Fibroblast of lung (primary cell): ENCODE measurements around the gene GREB1. TPM values are rescaled to one million over a fixed set of nuclear protein-coding genes. Genes with fewer than 3 reads are reported as not detected.

Source experiments
- DNase-seq, 2 donors: peaks; one replicate each; pipeline versions ENCODE4 v3.0.0 to v3.0.0-alpha.2; 2010; ENCODE audit warnings: low read depth in 2 of 2
- H2AFZ ChIP-seq: 2 replicates; pipeline ENCODE4 v1.5.1; 2012; ENCODE audit warnings: low read length, control low read depth, inconsistent platforms
- H3K27ac ChIP-seq: 2 replicates; pipeline ENCODE4 v1.5.1; 2011; ENCODE audit warnings: low read length, control low read depth; ENCODE audit not compliant: insufficient read depth
- H3K27me3 ChIP-seq: 2 replicates; pipeline ENCODE4 v1.5.1; 2011; ENCODE audit warnings: mild to moderate bottlenecking, low read length; ENCODE audit not compliant: control insufficient read depth, insufficient read depth
- H3K36me3 ChIP-seq: 2 replicates; pipeline ENCODE4 v1.5.1; 2011; ENCODE audit warnings: low read length; ENCODE audit not compliant: control insufficient read depth, insufficient read depth
- H3K4me1 ChIP-seq: 2 replicates; pipeline ENCODE4 v1.5.1; 2011; ENCODE audit warnings: low read length; ENCODE audit not compliant: control insufficient read depth, insufficient read depth; ENCODE audit errors: extremely low read depth
- H3K4me2 ChIP-seq: 2 replicates; pipeline ENCODE4 v1.5.1; 2011; ENCODE audit warnings: low read length, control low read depth; ENCODE audit not compliant: insufficient read depth; ENCODE audit errors: extremely low read depth
- H3K4me3 ChIP-seq, 4 experiments: fragments of 200-600 bp in 1 of 4; sonication (generic) in 1 of 4; replicated peaks in 1 of 4; 2 replicates each; pipeline ENCODE4 v1.5.1; 2011 to 2016; ENCODE audit warnings: low read length in 4 of 4, low read depth in 3 of 4, mild to moderate bottlenecking in 3 of 4, control low read depth in 2 of 4, inconsistent platforms in 1 of 4, mixed read lengths in 1 of 4; ENCODE audit not compliant: insufficient read depth in 1 of 4; ENCODE audit errors: control extremely low read depth in 1 of 4
- H3K79me2 ChIP-seq: 2 replicates; pipeline ENCODE4 v1.5.1; 2012; ENCODE audit warnings: mild to moderate bottlenecking, low read length, inconsistent platforms; ENCODE audit not compliant: control insufficient read depth, insufficient read depth
- H3K9ac ChIP-seq: 2 replicates; pipeline ENCODE4 v1.5.1; 2011; ENCODE audit warnings: mild to moderate bottlenecking, low read length, control low read depth; ENCODE audit not compliant: insufficient read depth
- H3K9me3 ChIP-seq: 2 replicates; pipeline ENCODE4 v1.5.1; 2012; ENCODE audit warnings: low read depth, low read length; ENCODE audit not compliant: control insufficient read depth, insufficient read depth
- H4K20me1 ChIP-seq: 2 replicates; pipeline ENCODE4 v1.5.1; 2011; ENCODE audit warnings: low read length; ENCODE audit not compliant: control insufficient read depth, insufficient read depth; ENCODE audit errors: extremely low read depth
- EZH2 ChIP-seq: IDR thresholded peaks from 2 replicates; pipeline ENCODE4 v1.5.1; 2012; ENCODE audit warnings: low read length, control low read depth, mild to moderate bottlenecking; ENCODE audit errors: missing control alignments
- polyA plus RNA-seq, 2 donors: library from polyadenylated mRNA; depleted of rRNA in 1 of 2; stranded (reverse) in 1 of 2; unstranded in 1 of 2; fragments of >200 nt; gene quantifications; 2 replicates each; pipeline ENCODE4 v1.2.1, GENCODE V29; 2011 to 2012; ENCODE audit warnings: missing spikeins in 1 of 2
- total RNA-seq: library from RNA; depleted of rRNA; stranded (reverse); fragments of >200 nt; gene quantifications from 2 replicates; pipeline ENCODE4 v1.2.1, GENCODE V29; 2014
- TF ChIP-seq, protein P1 (sequence below), 2 donors: IDR thresholded peaks in 1 of 2; conservative IDR thresholded peaks in 1 of 2; 1 replicate in 1 of 2; 2 replicates in 1 of 2; pipeline ENCODE4 v1.5.1; 2011 to 2012; ENCODE audit warnings: low read length in 2 of 2, control low read depth in 1 of 2, inconsistent platforms in 1 of 2, low read depth in 1 of 2, mild to moderate bottlenecking in 1 of 2

Gene GREB1
- total and polyA plus RNA-seq, 2 donors (not counting 1 experiment from before 2014, with no cell fraction given): 0.06 to 2.0 TPM

GRCh38 chr2:11537951-11538350, 4.1 kb downstream of the GREB1 start:
- Histone ChIP-seq H3K79me2 (no peaks in the 10 kb centered on the region), H3K9ac (no peak overlapping the region), H3K4me1 (no peaks in the 10 kb centered on the region), H3K27ac (no peak overlapping the region), H3K4me2 (no peak overlapping the region), H4K20me1 (no peaks in the 10 kb centered on the region), H3K27me3 (peaks cover 20% of the 10 kb centered on the region), H3K9me3 (no peaks in the 10 kb centered on the region), H3K36me3 (no peaks in the 10 kb centered on the region), H3K4me3 (no peak overlapping the region), H2AFZ (no peak overlapping the region)
- no peak for DNase-seq
- TF ChIP-seq EZH2: no peak

DNA sequence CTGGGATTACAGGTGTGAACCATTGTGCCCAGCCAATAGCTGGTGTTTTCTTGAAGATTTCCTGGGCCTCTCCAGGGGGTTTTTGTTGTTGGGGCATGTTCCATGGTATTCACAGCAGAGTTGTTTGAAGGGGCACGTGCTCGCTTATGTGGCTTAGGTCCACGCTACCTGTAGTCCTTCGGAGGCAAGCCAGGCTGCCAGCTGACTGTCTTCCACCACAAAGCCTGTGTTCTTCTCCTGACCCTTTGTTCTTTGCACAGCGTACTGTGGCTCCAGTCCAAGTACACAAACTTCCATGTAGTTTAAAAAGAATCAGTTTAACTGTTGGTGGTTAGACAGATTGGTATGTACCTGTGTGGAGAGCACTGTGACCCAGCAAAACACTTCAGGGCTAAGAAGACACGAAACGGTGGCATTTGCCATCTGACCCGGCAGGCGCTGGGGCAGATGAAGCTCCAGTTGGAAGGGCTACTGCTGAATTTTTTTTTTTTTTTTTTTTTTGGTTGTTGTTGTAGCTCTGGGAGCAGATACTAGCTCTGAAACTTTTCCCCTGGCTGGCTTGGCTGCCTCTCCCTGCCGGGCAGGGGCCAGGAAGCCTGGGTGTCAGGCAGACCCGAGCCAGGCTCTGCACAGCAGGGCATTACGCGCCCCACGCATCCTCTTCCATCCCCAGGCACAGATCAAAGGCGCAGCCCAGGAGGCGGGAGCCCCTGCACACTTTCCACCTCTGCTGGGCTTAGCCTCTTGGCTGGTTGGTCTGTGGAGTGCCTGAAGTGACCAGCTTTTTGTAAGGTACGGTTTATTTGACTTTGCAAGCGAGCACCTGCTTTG, 5.7 kb downstream of the GREB1 start:
- no peak for TF ChIP-seq EZH2
- TF ChIP-seq, protein P1, sequence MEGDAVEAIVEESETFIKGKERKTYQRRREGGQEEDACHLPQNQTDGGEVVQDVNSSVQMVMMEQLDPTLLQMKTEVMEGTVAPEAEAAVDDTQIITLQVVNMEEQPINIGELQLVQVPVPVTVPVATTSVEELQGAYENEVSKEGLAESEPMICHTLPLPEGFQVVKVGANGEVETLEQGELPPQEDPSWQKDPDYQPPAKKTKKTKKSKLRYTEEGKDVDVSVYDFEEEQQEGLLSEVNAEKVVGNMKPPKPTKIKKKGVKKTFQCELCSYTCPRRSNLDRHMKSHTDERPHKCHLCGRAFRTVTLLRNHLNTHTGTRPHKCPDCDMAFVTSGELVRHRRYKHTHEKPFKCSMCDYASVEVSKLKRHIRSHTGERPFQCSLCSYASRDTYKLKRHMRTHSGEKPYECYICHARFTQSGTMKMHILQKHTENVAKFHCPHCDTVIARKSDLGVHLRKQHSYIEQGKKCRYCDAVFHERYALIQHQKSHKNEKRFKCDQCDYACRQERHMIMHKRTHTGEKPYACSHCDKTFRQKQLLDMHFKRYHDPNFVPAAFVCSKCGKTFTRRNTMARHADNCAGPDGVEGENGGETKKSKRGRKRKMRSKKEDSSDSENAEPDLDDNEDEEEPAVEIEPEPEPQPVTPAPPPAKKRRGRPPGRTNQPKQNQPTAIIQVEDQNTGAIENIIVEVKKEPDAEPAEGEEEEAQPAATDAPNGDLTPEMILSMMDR (conservative IDR thresholded peaks at IDR 0.05 in 1 of 2, IDR thresholded peaks at IDR 0.05 in 1 of 2; ENCODE audit: low read depth in 1 of 2, low read length in 2 of 2): no peak
- H3K27me3 ChIP-seq: peaks cover 18% of the 10 kb centered on the region

GRCh38 chr2:11540148-11540995, 6.5 kb downstream of the GREB1 start:
- no peak overlapping the region for H3K27ac ChIP-seq
- H3K9me3 ChIP-seq: no peaks in the 10 kb centered on the region
- no peaks in the 10 kb centered on the region for H3K36me3 ChIP-seq
- TF ChIP-seq EZH2: no peak
- TF ChIP-seq, protein P1 (conservative IDR thresholded peaks at IDR 0.05 in 1 of 2, IDR thresholded peaks at IDR 0.05 in 1 of 2; ENCODE audit: low read depth in 1 of 2, low read length in 2 of 2): no peak
- no peak overlapping the region for H3K4me3 ChIP-seq
- DNase-seq: no peak
- H3K27me3 ChIP-seq: peaks cover 18% of the 10 kb centered on the region
- H3K4me2 ChIP-seq: no peak overlapping the region
- no peaks in the 10 kb centered on the region for H3K79me2 ChIP-seq
- H3K4me1 ChIP-seq: no peaks in the 10 kb centered on the region
- H4K20me1 ChIP-seq: no peaks in the 10 kb centered on the region
- H3K9ac ChIP-seq: no peak overlapping the region
- H2AFZ ChIP-seq: no peak overlapping the region

More for the DNA sequence above, 5.7 kb downstream of the GREB1 start:
- H3K9ac ChIP-seq: no peak overlapping the region
- no peak overlapping the region for H2AFZ ChIP-seq
- H3K9me3 ChIP-seq: no peaks in the 10 kb centered on the region
- H4K20me1 ChIP-seq: no peaks in the 10 kb centered on the region
- no peaks in the 10 kb centered on the region for H3K36me3 ChIP-seq
- H3K4me1 ChIP-seq: no peaks in the 10 kb centered on the region
- H3K79me2 ChIP-seq: no peaks in the 10 kb centered on the region
- DNase-seq: peak in 1 of 2 donors; percentile 9
- no peak overlapping the region for H3K4me2 ChIP-seq
- H3K27ac ChIP-seq: no peak overlapping the region
- no peak overlapping the region for H3K4me3 ChIP-seq
